ENCODE data around the gene PTPN3.

DNA sequence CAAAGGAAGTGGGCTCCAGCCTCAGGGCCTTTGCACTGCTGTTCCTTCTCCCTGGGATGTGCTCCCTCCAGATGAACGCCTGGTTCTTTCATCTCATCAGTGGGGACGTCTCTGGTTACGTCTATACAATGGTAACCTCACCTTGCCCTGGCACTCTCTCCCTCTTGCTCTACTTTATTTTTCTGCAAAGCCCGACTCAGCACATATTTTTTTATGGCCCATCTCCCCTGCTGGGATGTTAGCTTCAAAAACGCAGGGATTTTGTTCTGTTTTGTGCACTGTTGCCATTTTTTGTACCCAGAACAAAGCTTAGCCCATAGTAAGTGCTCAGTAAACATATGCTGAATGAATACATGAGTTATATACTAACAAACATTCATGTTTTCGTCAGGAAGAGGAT is 37.5 kb downstream of the PTPN3 start:
- TF ChIP-seq, protein P1, sequence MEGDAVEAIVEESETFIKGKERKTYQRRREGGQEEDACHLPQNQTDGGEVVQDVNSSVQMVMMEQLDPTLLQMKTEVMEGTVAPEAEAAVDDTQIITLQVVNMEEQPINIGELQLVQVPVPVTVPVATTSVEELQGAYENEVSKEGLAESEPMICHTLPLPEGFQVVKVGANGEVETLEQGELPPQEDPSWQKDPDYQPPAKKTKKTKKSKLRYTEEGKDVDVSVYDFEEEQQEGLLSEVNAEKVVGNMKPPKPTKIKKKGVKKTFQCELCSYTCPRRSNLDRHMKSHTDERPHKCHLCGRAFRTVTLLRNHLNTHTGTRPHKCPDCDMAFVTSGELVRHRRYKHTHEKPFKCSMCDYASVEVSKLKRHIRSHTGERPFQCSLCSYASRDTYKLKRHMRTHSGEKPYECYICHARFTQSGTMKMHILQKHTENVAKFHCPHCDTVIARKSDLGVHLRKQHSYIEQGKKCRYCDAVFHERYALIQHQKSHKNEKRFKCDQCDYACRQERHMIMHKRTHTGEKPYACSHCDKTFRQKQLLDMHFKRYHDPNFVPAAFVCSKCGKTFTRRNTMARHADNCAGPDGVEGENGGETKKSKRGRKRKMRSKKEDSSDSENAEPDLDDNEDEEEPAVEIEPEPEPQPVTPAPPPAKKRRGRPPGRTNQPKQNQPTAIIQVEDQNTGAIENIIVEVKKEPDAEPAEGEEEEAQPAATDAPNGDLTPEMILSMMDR (IDR thresholded peaks at IDR 0.05) = no peak
- TF ChIP-seq TCF7L2 (IDR thresholded peaks at IDR 0.05; ENCODE audit: low read depth, low read length) = no peak
- TF ChIP-seq SIN3A (IDR thresholded peaks at IDR 0.05; ENCODE audit: borderline replicate concordance, insufficient read depth, low read depth, low read length) = no peak
- TF ChIP-seq POLR2AphosphoS5 (IDR thresholded peaks at IDR 0.05; ENCODE audit: low read depth, low read length) = no peak
